ENCODE results near the gene ITGB2.
"Not testable (repeated sequence)": the region's sequence is repeated elsewhere in the genome, so short reads cannot be mapped to it uniquely, and the experiment has no call there.

Gene ITGB2

GRCh38 chr21:44940116-44940631 is 19.5 kb upstream of the ITGB2 start:
- DNase-seq, result no peak

GRCh38 chr21:44939532-44940115 is 18.9 kb upstream of the ITGB2 start, which contains the start of gene SLX9:
TSS of gene SLX9 (plus strand) at chr21:44940029. CDS start at chr21:44940058, 29 bp downstream.
- peak; percentile 57 for DNase-seq

GRCh38 chr21:44938772-44939531 is 18.3 kb upstream of the ITGB2 start:
- DNase-seq, result no peak

GRCh38 chr21:44935533-44935927 is 14.8 kb upstream of the ITGB2 start:
- DNase-seq, result no peak

DNA sequence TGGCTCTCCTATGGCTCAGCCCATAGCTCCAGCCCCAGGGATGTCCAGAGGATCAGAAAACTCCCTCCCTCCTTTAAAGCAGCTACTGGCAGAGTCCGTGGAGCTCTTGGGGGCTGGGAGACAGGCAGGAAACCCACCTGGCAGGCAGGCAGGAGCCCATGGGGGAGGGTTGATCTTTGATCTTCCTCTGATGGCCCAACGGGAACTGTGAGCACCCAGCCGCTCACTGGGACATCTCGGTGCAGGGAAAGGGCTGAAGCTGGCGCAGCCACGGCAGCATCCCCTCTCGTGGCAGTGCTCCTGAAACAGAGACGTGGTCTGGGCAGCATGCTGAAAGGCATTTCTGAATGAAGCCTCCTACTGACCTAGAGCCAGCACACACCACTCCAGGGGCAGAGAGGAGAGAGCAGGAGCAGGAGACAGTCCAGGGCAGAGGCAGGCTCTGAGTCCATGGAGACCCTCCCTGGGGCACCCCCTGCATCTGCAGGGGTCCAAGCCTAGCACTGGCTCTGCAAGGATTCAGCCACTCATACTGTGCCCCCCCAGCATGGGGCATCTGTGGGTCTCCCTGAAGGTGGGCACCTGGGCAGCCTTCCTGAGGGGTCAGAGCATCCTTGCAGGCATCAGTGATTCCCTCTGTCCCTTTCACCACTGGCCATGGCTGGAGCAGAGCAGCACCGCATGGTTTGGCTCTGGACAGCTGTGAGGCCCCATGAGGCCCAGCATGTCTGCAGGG is 14.3 kb upstream of the ITGB2 start:
- DNase-seq, result no peak

DNA sequence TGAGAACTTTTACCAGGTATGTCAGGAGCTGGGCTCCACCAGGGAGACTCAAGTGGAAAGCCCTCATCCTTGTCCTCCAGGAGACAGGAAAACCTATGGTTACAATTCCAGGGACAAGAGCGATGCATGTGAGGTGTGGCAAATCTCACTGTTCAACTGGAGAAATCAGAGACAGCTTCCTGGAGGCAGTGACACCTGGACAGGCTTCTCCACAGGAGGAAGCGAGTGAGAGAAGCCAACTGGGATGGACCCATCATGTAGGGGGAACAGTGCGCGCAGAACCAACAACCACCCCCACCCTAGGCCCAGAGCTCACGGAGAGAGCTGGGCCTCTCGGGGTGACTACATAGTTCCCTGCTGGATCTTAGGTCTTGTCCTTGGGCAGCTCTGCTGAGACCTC is 13.6 kb upstream of the ITGB2 start:
- no peak for DNase-seq

GRCh38 chr21:44933918-44934260 is 13.2 kb upstream of the ITGB2 start:
- no peak for DNase-seq

GRCh38 chr21:44933199-44933917 is 12.7 kb upstream of the ITGB2 start:
- no peak for DNase-seq

- peak; percentile 48 for DNase-seq
These were observed 11.9 kb upstream of the ITGB2 start for GRCh38 chr21:44932408-44933181.

GRCh38 chr21:44931501-44932407 is 11.1 kb upstream of the ITGB2 start:
- DNase-seq, result no peak

GRCh38 chr21:44931137-44931500 is 10.4 kb upstream of the ITGB2 start:
- no peak for DNase-seq

- peak; percentile 36 for DNase-seq
These were observed 9.9 kb upstream of the ITGB2 start for GRCh38 chr21:44930543-44930981.

- DNase-seq, result no peak
These were observed 9.3 kb upstream of the ITGB2 start for GRCh38 chr21:44929799-44930542.

GRCh38 chr21:44929242-44929798 is 8.6 kb upstream of the ITGB2 start:
- no peak for DNase-seq

DNA sequence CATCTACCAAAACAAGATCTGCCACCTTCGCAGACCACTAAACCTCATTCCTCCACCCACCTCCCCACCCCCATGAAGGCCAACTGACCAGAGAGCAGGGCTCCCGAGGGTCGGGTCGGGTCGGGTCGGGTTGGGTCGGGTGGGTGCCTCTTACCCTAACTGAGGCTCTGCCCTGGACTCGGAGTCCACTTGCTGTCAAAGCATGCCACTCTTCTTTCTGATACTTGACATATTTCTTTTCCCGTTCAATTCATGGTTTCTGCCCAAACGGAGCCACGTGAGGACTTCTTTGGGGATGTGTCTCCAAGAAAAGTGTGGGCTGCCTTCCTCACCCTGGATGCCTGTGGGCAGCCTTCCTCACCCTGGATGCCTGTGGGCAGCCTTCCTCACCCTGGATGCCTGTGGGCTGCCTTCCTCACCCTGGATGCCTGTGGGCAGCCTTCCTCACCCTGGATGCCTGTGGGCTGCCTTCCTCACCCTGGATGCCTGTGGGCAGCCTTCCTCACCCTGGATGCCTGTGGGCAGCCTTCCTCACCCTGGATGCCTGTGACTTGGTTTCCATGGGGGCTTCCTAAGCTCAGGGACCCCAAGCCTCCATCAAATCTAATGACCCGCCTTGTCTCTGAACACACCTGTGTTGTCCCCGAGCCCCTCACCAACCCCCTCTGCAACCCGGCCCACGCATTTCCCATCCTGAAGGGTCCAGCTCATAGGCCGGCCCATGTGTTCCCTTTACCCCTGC is 8.0 kb upstream of the ITGB2 start:
- DNase-seq, result not testable (repeated sequence)

GRCh38 chr21:44927587-44928461 is 7.1 kb upstream of the ITGB2 start:
- peak; percentile 72 for DNase-seq

- DNase-seq, result no peak
These were observed 6.5 kb upstream of the ITGB2 start for GRCh38 chr21:44927259-44927586.
